Measurements from ENCODE around the gene SETD3.

- TF ChIP-seq GATA2 (IDR thresholded peaks at IDR 0.05; ENCODE audit: low read depth, low read length) = no peak
- no peak for TF ChIP-seq GATA3 (IDR thresholded peaks at IDR 0.05; ENCODE audit: low read depth, low read length)
Measured at GRCh38 chr14:99432485-99432884, 48.2 kb downstream of the SETD3 start.

Data from SH-SY5Y (cell line).